ENCODE data around the gene DISC1.

DNA sequence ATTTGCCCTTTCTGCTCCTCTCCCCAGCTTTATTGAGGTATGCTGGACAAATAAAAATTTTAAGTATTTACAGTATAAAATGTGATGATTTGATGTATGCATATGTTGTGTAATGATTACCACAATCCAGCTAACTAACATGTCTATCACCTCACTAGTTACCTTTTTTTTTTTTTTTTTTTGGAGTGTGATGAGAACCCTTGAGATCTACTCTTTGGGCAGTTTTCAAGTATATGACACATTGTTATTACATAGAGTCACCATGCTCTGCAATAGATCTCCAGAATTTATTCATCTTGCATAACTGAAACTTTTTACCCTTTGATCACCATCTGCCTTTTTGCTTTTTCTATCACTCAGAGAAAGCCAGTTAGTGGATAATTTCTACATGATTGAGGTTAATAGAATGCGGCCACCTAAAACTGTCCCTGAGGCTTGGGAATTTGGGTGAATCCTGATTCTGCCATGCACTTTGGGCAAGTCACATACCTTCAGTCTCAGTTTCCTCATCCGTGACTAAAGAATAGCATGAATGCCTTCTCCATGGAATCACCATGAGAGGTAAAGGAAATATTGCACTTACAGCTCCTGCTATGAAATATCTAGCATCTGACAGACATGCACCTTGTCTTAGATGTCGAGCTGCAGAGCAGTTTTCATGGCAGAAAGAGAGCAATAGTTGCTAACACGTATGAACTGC lies 295.2 kb downstream of the DISC1 start:
- no peak for TF ChIP-seq EZH2 (IDR thresholded peaks at IDR 0.05; ENCODE audit: insufficient read depth, poor library complexity, severe bottlenecking)
- no peak for TF ChIP-seq EZH2phosphoT487 (IDR thresholded peaks at IDR 0.05; ENCODE audit: insufficient read depth, low read depth)

Measured in GM23248 (cell line).